ENCODE results near the gene BZW2. TPM values are rescaled to one million over a fixed set of nuclear protein-coding genes. Genes with fewer than 3 reads are reported as not detected.

BZW2 gene
- total RNA-seq, 6 experiments from 2014 or later: 9.6 to 25.3 (median 12.1) TPM

DNA sequence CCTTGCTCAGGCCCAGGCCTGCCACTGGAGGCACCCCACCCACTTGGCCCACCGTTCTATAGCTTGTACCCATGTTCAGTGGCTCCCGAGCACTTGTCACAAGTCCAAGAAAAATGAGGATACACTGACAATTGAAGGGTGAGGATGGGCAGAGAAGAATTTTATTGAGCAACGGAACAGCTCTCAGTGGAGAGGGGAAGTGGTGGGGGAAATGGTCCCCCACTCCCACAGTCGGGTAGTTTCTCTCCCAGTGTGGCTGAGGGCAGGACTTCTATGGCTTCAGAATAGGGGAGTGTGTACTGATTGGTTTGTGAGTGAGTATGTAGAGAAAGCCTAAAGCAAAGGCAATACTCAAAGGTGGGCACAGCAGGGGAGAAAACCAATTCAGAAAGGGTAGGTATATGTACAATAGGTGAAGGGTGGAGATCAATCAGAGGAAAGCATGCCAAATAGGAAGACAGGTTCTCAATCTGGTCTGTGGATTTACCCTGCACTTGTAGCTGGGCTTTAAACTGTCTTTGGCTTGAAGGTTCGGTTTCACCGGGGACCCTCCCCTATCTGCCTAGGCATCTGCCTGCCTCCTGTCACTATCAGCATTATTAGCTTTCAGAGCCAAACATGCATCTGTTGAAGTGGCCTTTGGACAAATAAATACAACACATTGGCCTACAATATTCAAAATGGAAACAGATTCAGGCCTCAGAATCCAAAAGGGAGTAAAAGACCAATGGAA lies 98.7 kb downstream of the BZW2 start:
- peak in 1 of 4 donors; percentile 15 for ATAC-seq
- H3K9me3 ChIP-seq: no peaks in the 10 kb centered on the region
- H3K27ac ChIP-seq: no peak overlapping the region
- intact Hi-C loops (cut with DNase I): no loop called here
- H3K4me1 ChIP-seq: no peaks in the 10 kb centered on the region
- TF ChIP-seq, protein P1, sequence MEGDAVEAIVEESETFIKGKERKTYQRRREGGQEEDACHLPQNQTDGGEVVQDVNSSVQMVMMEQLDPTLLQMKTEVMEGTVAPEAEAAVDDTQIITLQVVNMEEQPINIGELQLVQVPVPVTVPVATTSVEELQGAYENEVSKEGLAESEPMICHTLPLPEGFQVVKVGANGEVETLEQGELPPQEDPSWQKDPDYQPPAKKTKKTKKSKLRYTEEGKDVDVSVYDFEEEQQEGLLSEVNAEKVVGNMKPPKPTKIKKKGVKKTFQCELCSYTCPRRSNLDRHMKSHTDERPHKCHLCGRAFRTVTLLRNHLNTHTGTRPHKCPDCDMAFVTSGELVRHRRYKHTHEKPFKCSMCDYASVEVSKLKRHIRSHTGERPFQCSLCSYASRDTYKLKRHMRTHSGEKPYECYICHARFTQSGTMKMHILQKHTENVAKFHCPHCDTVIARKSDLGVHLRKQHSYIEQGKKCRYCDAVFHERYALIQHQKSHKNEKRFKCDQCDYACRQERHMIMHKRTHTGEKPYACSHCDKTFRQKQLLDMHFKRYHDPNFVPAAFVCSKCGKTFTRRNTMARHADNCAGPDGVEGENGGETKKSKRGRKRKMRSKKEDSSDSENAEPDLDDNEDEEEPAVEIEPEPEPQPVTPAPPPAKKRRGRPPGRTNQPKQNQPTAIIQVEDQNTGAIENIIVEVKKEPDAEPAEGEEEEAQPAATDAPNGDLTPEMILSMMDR (IDR thresholded peaks at IDR 0.05): no peak
- no peak for TF ChIP-seq POLR2A (IDR thresholded peaks at IDR 0.05)
- 70% methylated on average over 5 of the region's 6 CpGs for WGBS (ENCODE audit: insufficient coverage, low coverage, low lambda C conversion rate, missing lambda C conversion rate)
- no peaks in the 10 kb centered on the region for H3K27me3 ChIP-seq
- no peak overlapping the region for H3K4me3 ChIP-seq
- H3K36me3 ChIP-seq: no peaks in the 10 kb centered on the region
- no peak for DNase-seq

DNA sequence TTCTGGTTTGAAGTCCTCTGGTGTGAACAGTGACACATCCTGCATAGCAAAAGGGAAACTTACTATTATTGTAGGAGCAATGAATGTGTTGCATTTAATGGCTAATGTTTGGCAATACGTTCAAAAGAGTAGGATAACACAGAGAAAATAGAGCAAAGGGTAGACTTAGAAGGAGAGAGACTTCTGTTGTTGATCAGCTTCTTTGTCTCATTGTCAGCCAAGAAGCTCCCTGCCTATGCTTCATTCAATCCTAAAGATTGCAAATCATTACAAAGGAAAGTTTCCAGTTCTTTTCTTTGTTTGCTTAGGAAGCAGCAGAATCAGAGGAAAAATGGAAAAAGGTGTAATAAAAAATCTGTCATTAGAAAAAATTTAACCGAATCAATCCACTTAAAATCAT lies 99.7 kb downstream of the BZW2 start:
- no peaks in the 10 kb centered on the region for H3K36me3 ChIP-seq
- TF ChIP-seq, protein P1 (IDR thresholded peaks at IDR 0.05): no peak
- no peak for TF ChIP-seq POLR2A (IDR thresholded peaks at IDR 0.05)
- H3K27ac ChIP-seq: no peak overlapping the region
- intact Hi-C loops (cut with DNase I): no loop called here
- H3K27me3 ChIP-seq: no peaks in the 10 kb centered on the region
- ATAC-seq (no peak), DNase-seq (no peak)
- no peak overlapping the region for H3K4me3 ChIP-seq
- WGBS (ENCODE audit: insufficient coverage, low coverage, low lambda C conversion rate, missing lambda C conversion rate): 77% methylated on average over 2 of the region's 2 CpGs
- H3K9me3 ChIP-seq: no peaks in the 10 kb centered on the region
- no peaks in the 10 kb centered on the region for H3K4me1 ChIP-seq

DNA sequence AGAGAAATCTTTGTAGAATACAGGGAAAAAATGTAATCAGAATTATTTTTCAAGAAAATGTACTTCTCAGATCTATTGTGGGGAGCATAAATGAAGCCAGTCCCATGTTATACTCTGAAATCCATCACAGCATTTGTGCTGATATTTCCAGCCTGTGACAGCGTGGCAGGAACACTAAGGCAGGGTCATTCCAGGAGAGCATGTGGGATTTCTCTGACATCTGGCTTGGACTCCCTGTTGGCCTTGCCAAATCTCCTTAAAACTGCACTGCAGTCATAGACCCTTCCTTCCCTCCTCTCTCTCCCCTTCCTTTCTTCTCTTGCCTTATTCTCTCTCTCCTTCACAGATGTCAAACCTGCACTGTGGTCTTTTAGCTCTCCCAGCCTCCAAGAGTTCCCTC lies 101.1 kb downstream of the BZW2 start:
- DNase-seq (no peak), ATAC-seq (peak in 1 of 4 donors; percentile 50)
- 57% methylated on average over 1 of the region's 1 CpG for WGBS (ENCODE audit: insufficient coverage, low coverage, low lambda C conversion rate, missing lambda C conversion rate)
- H3K9me3 ChIP-seq: no peaks in the 10 kb centered on the region
- H3K36me3 ChIP-seq: no peaks in the 10 kb centered on the region
- intact Hi-C loops (cut with DNase I): no loop called here
- no peaks in the 10 kb centered on the region for H3K4me1 ChIP-seq
- no peak overlapping the region for H3K4me3 ChIP-seq
- TF ChIP-seq, protein P1 (IDR thresholded peaks at IDR 0.05): no peak
- TF ChIP-seq POLR2A (IDR thresholded peaks at IDR 0.05): no peak
- H3K27ac ChIP-seq: no peak overlapping the region
- no peaks in the 10 kb centered on the region for H3K27me3 ChIP-seq

DNA sequence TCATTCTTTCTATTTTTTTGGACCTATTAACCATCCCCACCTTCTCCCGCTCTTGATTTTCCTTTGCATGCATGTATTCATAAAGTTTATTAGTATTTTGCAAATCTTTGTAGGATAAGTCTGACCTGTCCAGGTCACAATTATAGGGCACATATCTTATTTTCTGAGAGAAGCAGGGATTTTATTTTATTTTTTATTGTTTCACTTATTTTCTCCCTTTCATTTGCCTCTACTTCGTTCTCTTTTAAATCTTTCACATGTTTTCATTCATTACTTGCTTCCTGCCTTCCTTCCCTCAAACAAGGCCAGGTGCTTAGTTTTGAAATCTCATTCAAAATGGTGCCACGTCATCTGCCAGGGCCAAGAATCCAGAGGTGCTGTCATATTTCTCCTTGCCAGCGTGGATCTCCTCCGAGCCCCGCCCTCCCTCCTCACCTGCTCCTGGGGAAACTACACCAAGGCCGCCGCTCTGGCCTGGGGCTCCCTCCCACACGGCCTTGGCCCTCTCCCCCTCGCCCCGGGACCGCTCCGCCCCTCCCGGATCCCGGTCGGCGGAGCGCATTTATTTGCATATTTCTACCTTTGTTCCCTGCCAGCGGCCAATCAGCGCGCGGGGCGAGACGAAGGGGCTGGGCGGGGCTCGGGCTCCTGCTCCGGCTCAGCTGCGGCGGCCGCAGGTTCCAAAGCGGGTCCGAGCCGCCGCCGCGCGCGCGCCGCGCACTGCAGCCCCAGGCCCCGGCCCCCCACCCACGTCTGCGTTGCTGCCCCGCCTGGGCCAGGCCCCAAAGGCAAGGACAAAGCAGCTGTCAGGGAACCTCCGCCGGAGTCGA lies 107.3 kb downstream of the BZW2 start, which contains the start of gene TSPAN13:
Gene TSPAN13, plus strand, starts transcription at position 654 of the 830 bp plus-strand sequence. CDS start 213 bp downstream, outside the sequence.
- ATAC-seq: peak; percentile 95 to 99 (median 98)
- H3K27me3 ChIP-seq: no peaks in the 10 kb centered on the region
- WGBS (ENCODE audit: insufficient coverage, low coverage, low lambda C conversion rate, missing lambda C conversion rate): 7% methylated on average over 18 of the region's 48 CpGs
- peak within 1 kb of the TSS; percentile 73 to 88 (median 78) for H3K4me3 ChIP-seq
- TF ChIP-seq POLR2A (IDR thresholded peaks at IDR 0.05): peak; percentile 68
- TF ChIP-seq, protein P1 (IDR thresholded peaks at IDR 0.05): no peak
- H3K27ac ChIP-seq: peak within 1 kb of the TSS in 2 of 3 donors; percentile 31 to 49
- H3K36me3 ChIP-seq: no peaks in the 10 kb centered on the region
- H3K9me3 ChIP-seq: no peaks in the 10 kb centered on the region
- intact Hi-C loops (cut with DNase I): no loop called here
- DNase-seq: peak; percentile 94 to 96 (median 95)
- H3K4me1 ChIP-seq: no peaks in the 10 kb centered on the region

Measured in right lobe of liver (tissue), 6 donors.